ENCODE measurements around the gene ZNF441.

- TF ChIP-seq POLR2A (IDR thresholded peaks at IDR 0.05): no peak
- TF ChIP-seq, protein P1, sequence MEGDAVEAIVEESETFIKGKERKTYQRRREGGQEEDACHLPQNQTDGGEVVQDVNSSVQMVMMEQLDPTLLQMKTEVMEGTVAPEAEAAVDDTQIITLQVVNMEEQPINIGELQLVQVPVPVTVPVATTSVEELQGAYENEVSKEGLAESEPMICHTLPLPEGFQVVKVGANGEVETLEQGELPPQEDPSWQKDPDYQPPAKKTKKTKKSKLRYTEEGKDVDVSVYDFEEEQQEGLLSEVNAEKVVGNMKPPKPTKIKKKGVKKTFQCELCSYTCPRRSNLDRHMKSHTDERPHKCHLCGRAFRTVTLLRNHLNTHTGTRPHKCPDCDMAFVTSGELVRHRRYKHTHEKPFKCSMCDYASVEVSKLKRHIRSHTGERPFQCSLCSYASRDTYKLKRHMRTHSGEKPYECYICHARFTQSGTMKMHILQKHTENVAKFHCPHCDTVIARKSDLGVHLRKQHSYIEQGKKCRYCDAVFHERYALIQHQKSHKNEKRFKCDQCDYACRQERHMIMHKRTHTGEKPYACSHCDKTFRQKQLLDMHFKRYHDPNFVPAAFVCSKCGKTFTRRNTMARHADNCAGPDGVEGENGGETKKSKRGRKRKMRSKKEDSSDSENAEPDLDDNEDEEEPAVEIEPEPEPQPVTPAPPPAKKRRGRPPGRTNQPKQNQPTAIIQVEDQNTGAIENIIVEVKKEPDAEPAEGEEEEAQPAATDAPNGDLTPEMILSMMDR (IDR thresholded peaks at IDR 0.05): no peak
Measured at GRCh38 chr19:11749751-11750150, 17.0 kb upstream of the ZNF441 start.

Data from adrenal gland (tissue), 5 donors.